ENCODE results near the gene SMIM21.

SMIM21 gene

DNA sequence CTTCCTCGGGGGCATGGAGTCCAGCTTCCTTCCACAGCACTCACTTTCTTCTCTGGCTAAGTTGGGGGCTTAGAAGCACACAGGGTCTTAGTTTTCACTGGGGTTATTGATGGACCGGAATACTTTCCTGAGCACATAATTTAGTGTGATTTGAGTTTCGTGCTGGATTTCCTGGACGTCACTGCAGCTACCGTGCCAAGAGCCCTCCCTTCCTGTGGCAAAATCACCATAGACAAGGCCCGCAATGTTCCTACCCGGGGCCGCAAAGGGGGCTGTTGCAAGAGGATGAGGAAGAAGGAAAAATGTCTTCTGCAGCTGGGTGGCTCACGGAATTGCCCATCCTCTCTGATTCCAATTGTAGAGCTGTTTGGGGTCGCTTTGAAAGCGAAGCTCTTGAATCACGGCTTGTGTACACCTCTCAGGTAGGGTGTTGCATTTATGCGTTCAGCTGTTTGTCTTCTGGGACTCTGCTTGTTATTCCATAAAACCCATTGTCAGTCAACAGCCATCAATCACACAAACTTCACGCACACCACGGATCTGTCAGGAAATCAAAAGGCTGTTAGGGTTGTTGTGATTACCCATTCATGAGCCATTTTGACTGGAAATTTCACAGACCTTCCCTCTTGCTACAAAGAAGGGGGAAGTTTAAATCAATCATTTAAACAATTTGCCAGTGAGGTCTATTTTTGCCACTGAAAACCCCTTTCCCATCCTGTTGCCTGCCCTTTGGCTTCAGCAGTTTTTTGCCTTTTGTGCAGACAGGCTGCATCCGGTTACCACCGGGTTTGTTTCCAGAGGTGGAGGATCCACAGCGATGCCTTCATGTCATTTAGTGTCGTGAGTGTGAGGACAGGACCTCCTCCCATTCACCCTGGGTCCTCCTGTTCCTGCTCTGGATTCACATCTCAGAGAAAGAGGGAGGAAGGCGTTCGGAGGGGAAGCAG, 36.0 kb downstream of the SMIM21 start:
- no peak for DNase-seq (ENCODE audit: low spot score in 2 of 2)
- H3K27me3 Mint-ChIP-seq = peaks cover 80% of the 10 kb centered on the region

DNA sequence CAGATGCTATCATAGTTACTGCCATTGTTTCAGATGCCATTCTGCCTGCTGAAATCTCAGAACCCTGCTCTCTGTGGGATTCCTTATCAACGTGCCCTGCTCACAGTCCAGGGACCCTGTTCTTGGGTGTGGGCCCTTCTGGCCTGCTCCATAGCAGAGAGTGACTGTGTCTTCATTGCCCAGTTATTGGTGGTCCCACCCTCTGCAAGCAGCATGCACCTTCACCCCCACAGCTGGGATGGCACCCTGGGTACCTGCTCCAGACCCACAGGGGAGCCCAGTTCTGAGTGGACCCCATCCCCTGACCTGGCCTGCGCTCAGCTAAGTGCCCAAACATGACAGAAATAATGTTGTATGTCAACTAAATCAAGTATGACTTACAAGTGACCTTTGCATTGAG, 36.6 kb downstream of the SMIM21 start:
- ATAC-seq (replicated peaks; ENCODE audit: extremely low read depth, poor library complexity, severe bottlenecking) = no peak
- peaks cover 84% of the 10 kb centered on the region for H3K27me3 Mint-ChIP-seq
- H3K27ac Mint-ChIP-seq (ENCODE audit: low read depth) = no peak overlapping the region
- no peak overlapping the region for H3K4me3 Mint-ChIP-seq
- no peaks in the 10 kb centered on the region for H3K36me3 Mint-ChIP-seq (ENCODE audit: insufficient read depth)
- H3K9me3 Mint-ChIP-seq = no peaks in the 10 kb centered on the region
- no peak for DNase-seq (ENCODE audit: low spot score in 2 of 2)
- no peaks in the 10 kb centered on the region for H3K4me1 Mint-ChIP-seq

More for the DNA sequence above, 36.0 kb downstream of the SMIM21 start:
- ATAC-seq (replicated peaks; ENCODE audit: extremely low read depth, poor library complexity, severe bottlenecking) = no peak
- Mint-ChIP-seq H3K27ac (ENCODE audit: low read depth) (no peak overlapping the region), H3K9me3 (no peaks in the 10 kb centered on the region), H3K4me1 (no peaks in the 10 kb centered on the region), H3K36me3 (ENCODE audit: insufficient read depth) (no peaks in the 10 kb centered on the region), H3K4me3 (no peak overlapping the region)

DNA sequence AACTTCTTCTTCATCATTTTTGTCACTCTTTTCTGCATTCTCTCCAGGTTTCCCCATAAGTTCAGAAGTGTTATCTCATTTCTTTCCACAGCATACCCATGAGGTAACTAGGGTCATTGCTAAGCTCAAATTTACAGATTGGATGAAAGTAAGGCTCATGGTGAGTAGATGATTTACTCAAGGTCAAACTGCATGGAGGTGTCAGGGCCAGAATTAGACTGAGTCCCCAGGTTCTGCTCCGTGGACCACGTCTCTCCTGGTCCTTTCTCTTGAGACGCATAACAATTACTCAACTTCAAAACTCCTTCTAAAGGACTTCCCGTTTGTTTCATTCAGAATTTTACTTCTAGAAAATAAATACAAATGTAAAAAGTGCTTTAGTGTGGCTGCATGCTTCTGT, 43.4 kb downstream of the SMIM21 start:
- no peak for ATAC-seq (replicated peaks; ENCODE audit: extremely low read depth, poor library complexity, severe bottlenecking)
- Mint-ChIP-seq H3K36me3 (ENCODE audit: insufficient read depth) (no peaks in the 10 kb centered on the region), H3K9me3 (no peaks in the 10 kb centered on the region), H3K27me3 (peaks cover 76% of the 10 kb centered on the region), H3K4me1 (no peaks in the 10 kb centered on the region), H3K27ac (ENCODE audit: low read depth) (no peak overlapping the region), H3K4me3 (no peak overlapping the region)
- no peak for DNase-seq (ENCODE audit: low spot score in 2 of 2)

DNA sequence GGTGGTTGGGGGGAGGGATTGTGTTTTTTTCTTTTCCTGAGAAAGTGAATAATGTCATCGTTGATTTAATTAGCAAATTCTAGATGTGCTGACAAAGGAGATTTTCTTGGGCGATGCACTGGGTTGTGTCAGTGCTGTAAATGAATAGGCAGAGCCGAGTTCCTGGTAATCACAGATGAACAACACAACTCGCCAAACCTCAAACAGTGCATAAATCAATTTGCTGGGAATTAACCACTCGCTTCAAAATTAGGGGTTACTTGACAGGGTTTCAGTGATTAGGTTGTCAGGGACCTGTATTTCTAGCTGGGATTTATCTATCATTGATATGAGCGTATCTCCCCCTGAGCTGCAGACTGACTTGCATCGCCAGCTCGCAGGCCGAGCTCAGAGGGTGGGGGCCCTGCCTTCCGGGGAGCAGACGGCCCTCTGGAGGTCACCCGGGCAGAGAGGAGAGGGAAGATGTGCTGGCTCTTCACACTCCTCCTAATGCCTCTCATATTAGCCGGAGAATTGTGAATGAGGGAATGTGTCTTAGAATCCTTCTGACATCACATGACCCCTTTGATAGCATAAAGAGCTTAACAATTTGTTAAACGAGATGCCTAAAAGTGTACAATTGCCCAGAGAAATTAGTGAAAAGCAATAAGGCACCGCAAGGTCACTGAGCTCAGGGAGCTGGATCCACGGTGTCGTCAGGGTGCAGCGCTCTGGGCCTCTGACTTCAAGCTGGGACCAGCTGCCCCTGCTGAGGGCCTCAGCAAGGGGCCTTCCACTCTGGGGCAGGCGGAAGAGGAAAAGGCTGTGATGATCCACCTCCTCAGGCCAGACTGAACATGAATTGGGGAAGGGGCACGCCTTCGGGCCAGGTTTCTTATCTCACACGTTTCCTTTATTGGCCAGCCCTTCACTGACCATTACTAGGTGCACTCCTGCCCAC, 48.9 kb downstream of the SMIM21 start:
- Mint-ChIP-seq H3K4me3 (no peak overlapping the region), H3K9me3 (no peaks in the 10 kb centered on the region), H3K27ac (ENCODE audit: low read depth) (no peak overlapping the region), H3K4me1 (no peaks in the 10 kb centered on the region), H3K36me3 (ENCODE audit: insufficient read depth) (no peaks in the 10 kb centered on the region), H3K27me3 (peaks cover 74% of the 10 kb centered on the region)
- ATAC-seq (replicated peaks; ENCODE audit: extremely low read depth, poor library complexity, severe bottlenecking) (no peak), DNase-seq (ENCODE audit: low spot score in 2 of 2) (no peak)

DNA sequence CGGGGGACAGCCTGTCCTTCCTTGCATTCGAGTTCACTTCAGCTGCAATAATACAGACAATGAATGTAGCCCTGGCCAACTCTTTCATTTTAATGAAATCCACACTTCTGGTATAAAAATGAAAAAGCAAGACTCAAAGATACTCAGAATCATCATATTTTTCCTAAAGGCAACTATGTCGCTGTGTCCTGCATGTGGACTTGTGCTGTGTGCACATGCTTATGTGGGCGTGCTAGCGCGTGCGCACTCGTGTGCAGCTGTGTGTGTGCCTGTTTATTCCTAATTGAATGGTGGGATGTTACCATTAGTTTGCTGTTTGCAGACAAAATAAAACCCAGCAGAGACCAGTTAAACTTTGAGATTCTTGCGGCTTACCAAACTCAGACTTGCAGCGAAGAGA, 49.6 kb downstream of the SMIM21 start:
- Mint-ChIP-seq H3K4me1 (no peaks in the 10 kb centered on the region), H3K27me3 (peaks cover 74% of the 10 kb centered on the region), H3K27ac (ENCODE audit: low read depth) (no peak overlapping the region), H3K4me3 (no peak overlapping the region), H3K36me3 (ENCODE audit: insufficient read depth) (no peaks in the 10 kb centered on the region), H3K9me3 (no peaks in the 10 kb centered on the region)
- DNase-seq (ENCODE audit: low spot score in 2 of 2) (no peak), ATAC-seq (replicated peaks; ENCODE audit: extremely low read depth, poor library complexity, severe bottlenecking) (no peak)

- Mint-ChIP-seq H3K4me3 (no peak overlapping the region), H3K27me3 (peaks cover 74% of the 10 kb centered on the region), H3K36me3 (ENCODE audit: insufficient read depth) (no peaks in the 10 kb centered on the region), H3K27ac (ENCODE audit: low read depth) (no peak overlapping the region), H3K4me1 (no peaks in the 10 kb centered on the region), H3K9me3 (no peaks in the 10 kb centered on the region)
- ATAC-seq (replicated peaks; ENCODE audit: extremely low read depth, poor library complexity, severe bottlenecking) = no peak
- DNase-seq (ENCODE audit: low spot score in 2 of 2) = no peak
Observed at GRCh38 chr18:75377258-75377657, 50.2 kb downstream of the SMIM21 start.

DNA sequence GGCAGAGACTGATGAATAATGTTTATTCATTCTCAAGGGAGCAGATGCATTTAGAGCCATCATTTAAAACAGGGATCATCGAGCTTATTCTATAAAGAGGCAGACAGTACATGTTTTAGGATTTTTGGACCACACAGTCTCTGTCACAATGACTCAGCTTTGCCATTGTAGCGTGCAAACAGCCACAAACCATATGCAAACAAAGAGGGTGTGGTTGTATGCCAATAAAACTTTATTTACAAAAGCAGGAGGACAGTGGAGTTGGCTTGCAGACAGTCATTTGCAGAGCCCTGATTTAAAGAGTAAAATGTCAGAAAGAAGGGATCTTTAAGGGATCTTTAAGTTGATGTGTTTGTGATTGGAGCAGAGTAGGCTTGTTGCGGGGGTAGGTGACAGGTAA, 51.5 kb downstream of the SMIM21 start:
- H3K27me3 Mint-ChIP-seq = peaks cover 74% of the 10 kb centered on the region
- H3K4me1 Mint-ChIP-seq = no peaks in the 10 kb centered on the region
- H3K36me3 Mint-ChIP-seq (ENCODE audit: insufficient read depth) = no peaks in the 10 kb centered on the region
- H3K27ac Mint-ChIP-seq (ENCODE audit: low read depth) = no peak overlapping the region
- DNase-seq (ENCODE audit: low spot score in 2 of 2) = no peak
- ATAC-seq (replicated peaks; ENCODE audit: extremely low read depth, poor library complexity, severe bottlenecking) = no peak
- no peak overlapping the region for H3K4me3 Mint-ChIP-seq
- H3K9me3 Mint-ChIP-seq = no peaks in the 10 kb centered on the region

DNA sequence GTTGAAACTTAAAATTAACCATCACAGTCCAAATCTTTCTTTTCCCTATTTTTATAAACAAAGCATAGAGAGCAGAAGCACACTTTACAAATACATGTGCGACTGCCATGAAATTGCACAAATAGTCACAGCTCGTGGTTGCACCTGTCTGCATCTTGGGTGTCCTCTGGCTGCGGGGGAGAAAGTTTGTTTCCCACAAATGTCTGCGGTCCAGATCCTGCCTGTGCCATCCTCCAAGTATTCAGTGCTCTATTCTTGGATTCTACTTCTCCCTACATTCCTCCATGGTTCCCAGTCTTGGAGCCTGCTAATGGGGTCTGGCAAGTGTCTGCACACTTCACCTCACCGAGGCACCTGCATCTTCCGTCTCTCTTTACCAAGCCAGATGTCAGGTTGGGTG, 52.2 kb downstream of the SMIM21 start:
- H3K4me1 Mint-ChIP-seq = no peaks in the 10 kb centered on the region
- ATAC-seq (replicated peaks; ENCODE audit: extremely low read depth, poor library complexity, severe bottlenecking) (no peak), DNase-seq (ENCODE audit: low spot score in 2 of 2) (no peak)
- H3K36me3 Mint-ChIP-seq (ENCODE audit: insufficient read depth) = no peaks in the 10 kb centered on the region
- H3K27ac Mint-ChIP-seq (ENCODE audit: low read depth) = no peak overlapping the region
- no peak overlapping the region for H3K4me3 Mint-ChIP-seq
- peaks cover 74% of the 10 kb centered on the region for H3K27me3 Mint-ChIP-seq
- no peaks in the 10 kb centered on the region for H3K9me3 Mint-ChIP-seq

- ATAC-seq (replicated peaks; ENCODE audit: extremely low read depth, poor library complexity, severe bottlenecking) (no peak), DNase-seq (ENCODE audit: low spot score in 2 of 2) (no peak)
- peaks cover 67% of the 10 kb centered on the region for H3K27me3 Mint-ChIP-seq
- H3K4me3 Mint-ChIP-seq = no peak overlapping the region
- no peaks in the 10 kb centered on the region for H3K4me1 Mint-ChIP-seq
- H3K36me3 Mint-ChIP-seq (ENCODE audit: insufficient read depth) = no peaks in the 10 kb centered on the region
- H3K27ac Mint-ChIP-seq (ENCODE audit: low read depth) = no peak overlapping the region
- H3K9me3 Mint-ChIP-seq = no peaks in the 10 kb centered on the region
Observed at GRCh38 chr18:75374466-75374865, 53.0 kb downstream of the SMIM21 start.

- DNase-seq (ENCODE audit: low spot score in 2 of 2) = no peak
- H3K36me3 Mint-ChIP-seq (ENCODE audit: insufficient read depth) = no peaks in the 10 kb centered on the region
- no peaks in the 10 kb centered on the region for H3K9me3 Mint-ChIP-seq
- H3K27ac Mint-ChIP-seq (ENCODE audit: low read depth) = no peak overlapping the region
- no peaks in the 10 kb centered on the region for H3K4me1 Mint-ChIP-seq
- H3K4me3 Mint-ChIP-seq = no peak overlapping the region
- H3K27me3 Mint-ChIP-seq = peaks cover 35% of the 10 kb centered on the region
- ATAC-seq (replicated peaks; ENCODE audit: extremely low read depth, poor library complexity, severe bottlenecking) = no peak
Observed at GRCh38 chr18:75369026-75369721, 58.3 kb downstream of the SMIM21 start.

GRCh38 chr18:75365837-75366236, 61.7 kb downstream of the SMIM21 start:
- ATAC-seq (replicated peaks; ENCODE audit: extremely low read depth, poor library complexity, severe bottlenecking) (no peak), DNase-seq (ENCODE audit: low spot score in 2 of 2) (no peak)
- Mint-ChIP-seq H3K36me3 (ENCODE audit: insufficient read depth) (no peaks in the 10 kb centered on the region), H3K27ac (ENCODE audit: low read depth) (no peak overlapping the region), H3K27me3 (peaks cover 6% of the 10 kb centered on the region), H3K9me3 (no peaks in the 10 kb centered on the region), H3K4me3 (no peak overlapping the region), H3K4me1 (no peaks in the 10 kb centered on the region)

DNA sequence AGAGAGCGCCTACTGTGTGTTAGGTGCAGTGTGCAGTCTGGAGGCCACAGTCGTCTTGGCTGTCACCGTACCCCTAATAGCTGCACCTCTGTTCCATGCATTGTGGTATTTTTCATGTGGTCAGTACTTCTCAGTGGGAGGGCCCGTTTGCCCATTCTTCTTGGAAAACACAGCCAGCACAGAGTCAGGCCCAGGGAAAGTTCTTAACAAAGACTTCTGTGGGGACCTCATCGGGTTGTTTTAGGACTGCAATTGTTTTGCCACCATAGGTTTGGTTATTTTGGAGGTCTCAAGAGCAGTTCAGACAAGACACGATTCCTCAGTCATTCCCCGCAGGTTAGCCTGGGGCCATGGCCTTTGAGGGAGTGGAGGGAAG, 62.3 kb downstream of the SMIM21 start:
- H3K27me3 Mint-ChIP-seq = peaks cover under 1% of the 10 kb centered on the region
- no peaks in the 10 kb centered on the region for H3K9me3 Mint-ChIP-seq
- no peak overlapping the region for H3K27ac Mint-ChIP-seq (ENCODE audit: low read depth)
- H3K4me1 Mint-ChIP-seq = no peaks in the 10 kb centered on the region
- DNase-seq (ENCODE audit: low spot score in 2 of 2) (no peak), ATAC-seq (replicated peaks; ENCODE audit: extremely low read depth, poor library complexity, severe bottlenecking) (no peak)
- no peak overlapping the region for H3K4me3 Mint-ChIP-seq
- no peaks in the 10 kb centered on the region for H3K36me3 Mint-ChIP-seq (ENCODE audit: insufficient read depth)

Data from central memory CD8-positive, alpha-beta T cell (primary cell).